ENCODE measurements around the gene CALML6.

CALML6 gene

GRCh38 chr1:1899266-1899966, 15.6 kb upstream of the CALML6 start:
- Mint-ChIP-seq H3K27ac (no peak overlapping the region), H3K9me3 (ENCODE audit: low read depth) (no peaks in the 10 kb centered on the region), H3K36me3 (no peaks in the 10 kb centered on the region), H3K4me1 (ENCODE audit: low read depth) (peaks cover 23% of the 10 kb centered on the region), H3K4me3 (no peak overlapping the region), H3K27me3 (no peaks in the 10 kb centered on the region)

GRCh38 chr1:1899967-1900327, 15.1 kb upstream of the CALML6 start:
- Mint-ChIP-seq H3K4me1 (ENCODE audit: low read depth) (peaks cover 18% of the 10 kb centered on the region), H3K36me3 (no peaks in the 10 kb centered on the region), H3K27ac (no peak overlapping the region), H3K4me3 (no peak overlapping the region), H3K9me3 (ENCODE audit: low read depth) (no peaks in the 10 kb centered on the region), H3K27me3 (no peaks in the 10 kb centered on the region)

- Mint-ChIP-seq H3K36me3 (no peaks in the 10 kb centered on the region), H3K27ac (no peak overlapping the region), H3K4me1 (ENCODE audit: low read depth) (peaks cover 10% of the 10 kb centered on the region), H3K9me3 (ENCODE audit: low read depth) (no peaks in the 10 kb centered on the region), H3K27me3 (no peaks in the 10 kb centered on the region), H3K4me3 (no peak overlapping the region)
Measured at GRCh38 chr1:1900883-1901640, 14.0 kb upstream of the CALML6 start.

GRCh38 chr1:1901641-1902294, 13.3 kb upstream of the CALML6 start:
- Mint-ChIP-seq H3K9me3 (ENCODE audit: low read depth) (no peaks in the 10 kb centered on the region), H3K36me3 (no peaks in the 10 kb centered on the region), H3K4me3 (no peak overlapping the region), H3K4me1 (ENCODE audit: low read depth) (peaks cover 14% of the 10 kb centered on the region), H3K27me3 (no peaks in the 10 kb centered on the region), H3K27ac (no peak overlapping the region)

GRCh38 chr1:1903224-1903623, 11.8 kb upstream of the CALML6 start:
- no peaks in the 10 kb centered on the region for H3K9me3 Mint-ChIP-seq (ENCODE audit: low read depth)

GRCh38 chr1:1906185-1907097, 8.6 kb upstream of the CALML6 start:
- no peaks in the 10 kb centered on the region for H3K9me3 Mint-ChIP-seq (ENCODE audit: low read depth)
- H3K27ac Mint-ChIP-seq: peak overlapping the region; percentile 69
- peaks cover 14% of the 10 kb centered on the region for H3K4me1 Mint-ChIP-seq (ENCODE audit: low read depth)
- no peaks in the 10 kb centered on the region for H3K36me3 Mint-ChIP-seq
- peak overlapping the region; percentile 69 for H3K4me3 Mint-ChIP-seq
- no peaks in the 10 kb centered on the region for H3K27me3 Mint-ChIP-seq

More at GRCh38 chr1:1903224-1903623, 11.8 kb upstream of the CALML6 start:
- Mint-ChIP-seq H3K27ac (no peak overlapping the region), H3K27me3 (no peaks in the 10 kb centered on the region), H3K36me3 (no peaks in the 10 kb centered on the region), H3K4me3 (no peak overlapping the region), H3K4me1 (ENCODE audit: low read depth) (peaks cover 11% of the 10 kb centered on the region)

GRCh38 chr1:1907098-1907736, 7.8 kb upstream of the CALML6 start:
- Mint-ChIP-seq H3K27ac (no peak overlapping the region), H3K27me3 (no peaks in the 10 kb centered on the region), H3K4me3 (no peak overlapping the region), H3K4me1 (ENCODE audit: low read depth) (peaks cover 14% of the 10 kb centered on the region), H3K36me3 (no peaks in the 10 kb centered on the region), H3K9me3 (ENCODE audit: low read depth) (no peaks in the 10 kb centered on the region)

- H3K27ac Mint-ChIP-seq: no peak overlapping the region
Measured at GRCh38 chr1:1908506-1908791, 6.6 kb upstream of the CALML6 start.

GRCh38 chr1:1910033-1910465, 5.0 kb upstream of the CALML6 start:
- Mint-ChIP-seq H3K27me3 (no peaks in the 10 kb centered on the region), H3K4me1 (ENCODE audit: low read depth) (peaks cover 14% of the 10 kb centered on the region), H3K27ac (peak overlapping the region; percentile 67), H3K4me3 (peak overlapping the region; percentile 67), H3K36me3 (no peaks in the 10 kb centered on the region), H3K9me3 (ENCODE audit: low read depth) (no peaks in the 10 kb centered on the region)

More at GRCh38 chr1:1908506-1908791, 6.6 kb upstream of the CALML6 start:
- H3K9me3 Mint-ChIP-seq (ENCODE audit: low read depth): no peaks in the 10 kb centered on the region
- peak overlapping the region; percentile 27 for H3K4me3 Mint-ChIP-seq
- no peaks in the 10 kb centered on the region for H3K36me3 Mint-ChIP-seq
- H3K27me3 Mint-ChIP-seq: no peaks in the 10 kb centered on the region
- H3K4me1 Mint-ChIP-seq (ENCODE audit: low read depth): peaks cover 14% of the 10 kb centered on the region

- Mint-ChIP-seq H3K4me1 (ENCODE audit: low read depth) (peaks cover 14% of the 10 kb centered on the region), H3K9me3 (ENCODE audit: low read depth) (no peaks in the 10 kb centered on the region), H3K4me3 (peak overlapping the region; percentile 67), H3K27me3 (no peaks in the 10 kb centered on the region), H3K27ac (no peak overlapping the region), H3K36me3 (no peaks in the 10 kb centered on the region)
Measured at GRCh38 chr1:1910651-1911331, 4.3 kb upstream of the CALML6 start.

- Mint-ChIP-seq H3K4me1 (ENCODE audit: low read depth) (peaks cover 9% of the 10 kb centered on the region), H3K27ac (no peak overlapping the region), H3K36me3 (no peaks in the 10 kb centered on the region), H3K27me3 (no peaks in the 10 kb centered on the region), H3K9me3 (ENCODE audit: low read depth) (no peaks in the 10 kb centered on the region), H3K4me3 (peak overlapping the region; percentile 65)
Measured at GRCh38 chr1:1911350-1912041, 3.6 kb upstream of the CALML6 start.

GRCh38 chr1:1914101-1914970, 724 bp upstream of the CALML6 start:
- Mint-ChIP-seq H3K4me3 (no peak overlapping the region), H3K27ac (no peak overlapping the region), H3K27me3 (no peaks in the 10 kb centered on the region), H3K9me3 (ENCODE audit: low read depth) (no peaks in the 10 kb centered on the region), H3K4me1 (ENCODE audit: low read depth) (peaks cover 8% of the 10 kb centered on the region), H3K36me3 (no peaks in the 10 kb centered on the region)
